Stimulated activated naive CD4-positive, alpha-beta T cell (primary cell): Measurements from ENCODE around the gene ESF1.

Experiments
- DNase-seq, 6 experiments: peaks; one replicate each; lab custom pipeline; 2025; lab: John Stamatoyannopoulos, UW

The ESF1 gene

GRCh38 chr20:13784893-13785715 is at the start of gene ESF1, which contains the start of gene NDUFAF5:
TSS of gene ESF1 (minus strand) at chr20:13784919. CDS start at chr20:13783140, 1,779 bp downstream.
TSS of gene NDUFAF5 (plus strand) at chr20:13785028. CDS start at chr20:13785069, 41 bp downstream.
- DNase-seq, result peak; percentile 84 to 91 (median 88)

GRCh38 chr20:13831476-13831875 is 46.8 kb upstream of the ESF1 start:
- DNase-seq, result no peak

GRCh38 chr20:13825465-13825864 is 40.7 kb upstream of the ESF1 start:
- DNase-seq, result no peak

GRCh38 chr20:13824459-13824858 is 39.7 kb upstream of the ESF1 start:
- no peak for DNase-seq

GRCh38 chr20:13822459-13822858 is 37.7 kb upstream of the ESF1 start:
- no peak for DNase-seq

- no peak for DNase-seq
Measured at GRCh38 chr20:13821876-13822275, 37.2 kb upstream of the ESF1 start.

GRCh38 chr20:13819885-13820645 is 35.3 kb upstream of the ESF1 start:
- peak in 2 of 6 experiments; percentile 3 to 18 for DNase-seq

GRCh38 chr20:13817342-13817741 is 32.6 kb upstream of the ESF1 start:
- no peak for DNase-seq

- no peak for DNase-seq
Measured at GRCh38 chr20:13816757-13817156, 32.0 kb upstream of the ESF1 start.

- DNase-seq, result no peak
Measured at GRCh38 chr20:13814672-13815071, 30.0 kb upstream of the ESF1 start.

- no peak for DNase-seq
Measured at GRCh38 chr20:13813910-13814309, 29.2 kb upstream of the ESF1 start.

GRCh38 chr20:13810446-13810845 is 25.7 kb upstream of the ESF1 start:
- DNase-seq, result no peak

- no peak for DNase-seq
Measured at GRCh38 chr20:13809855-13810254, 25.1 kb upstream of the ESF1 start.

- DNase-seq, result no peak
Measured at GRCh38 chr20:13809373-13809772, 24.7 kb upstream of the ESF1 start.

GRCh38 chr20:13800728-13801134 is 16.0 kb upstream of the ESF1 start:
- no peak for DNase-seq

- no peak for DNase-seq
Measured at GRCh38 chr20:13799974-13800373, 15.3 kb upstream of the ESF1 start.

GRCh38 chr20:13799040-13799439 is 14.3 kb upstream of the ESF1 start:
- no peak for DNase-seq

GRCh38 chr20:13794667-13795066 is 9.9 kb upstream of the ESF1 start:
- DNase-seq, result no peak

GRCh38 chr20:13793001-13793400 is 8.3 kb upstream of the ESF1 start:
- DNase-seq, result no peak

- DNase-seq, result no peak
Measured at GRCh38 chr20:13791540-13792459, 7.1 kb upstream of the ESF1 start.

GRCh38 chr20:13790708-13791107 is 6.0 kb upstream of the ESF1 start:
- no peak for DNase-seq
